H1 (cell line): ENCODE data around the gene COL26A1.

Source experiments
- ATF3 ChIP-seq: IDR thresholded peaks from 2 replicates; pipeline ENCODE4 v1.6.1; 2011; ENCODE audit warnings: low read depth, mild to moderate bottlenecking, low read length; ENCODE audit not compliant: insufficient read depth
- CEBPB ChIP-seq: IDR thresholded peaks from 2 replicates; pipeline ENCODE4 v1.6.1; 2012; ENCODE audit warnings: low read depth, low read length
- GABPA ChIP-seq: IDR thresholded peaks from 2 replicates; pipeline ENCODE4 v1.6.1; 2011; ENCODE audit warnings: mild to moderate bottlenecking, low read length, moderate library complexity, borderline replicate concordance; ENCODE audit not compliant: insufficient read depth
- JUN ChIP-seq: IDR thresholded peaks from 2 replicates; pipeline ENCODE4 v1.6.1; 2011; ENCODE audit warnings: low read depth, mild to moderate bottlenecking, improper control_type of control experiment, low read length
- MAFK ChIP-seq: IDR thresholded peaks from 2 replicates; pipeline ENCODE4 v1.6.1; 2012; ENCODE audit warnings: low read depth, mild to moderate bottlenecking, improper control_type of control experiment, low read length
- POLR2A ChIP-seq, 2 experiments: IDR thresholded peaks; 1 replicate in 1 of 2; 2 replicates in 1 of 2; pipeline ENCODE4 v1.6.1; 2011; ENCODE audit warnings: low read depth in 2 of 2, low read length in 2 of 2, mild to moderate bottlenecking in 2 of 2; ENCODE audit errors: control extremely low read depth in 1 of 2
- POLR2AphosphoS5 ChIP-seq: IDR thresholded peaks from 2 replicates; pipeline ENCODE4 v1.6.1; 2011; ENCODE audit warnings: low read depth, low read length
- SP1 ChIP-seq: IDR thresholded peaks from 2 replicates; pipeline ENCODE4 v1.6.1; 2011; ENCODE audit warnings: low read depth, low read length
- TAF1 ChIP-seq: IDR thresholded peaks from 2 replicates; pipeline ENCODE4 v1.6.1; 2011; ENCODE audit warnings: mild to moderate bottlenecking, low read depth, low read length
- TF ChIP-seq, protein P1 (sequence below), 3 experiments: IDR thresholded peaks; 1 replicate in 2 of 3; 2 replicates in 1 of 3; pipeline versions ENCODE4 v1.5.1 to v1.6.1; 2011; ENCODE audit warnings: low read length in 3 of 3, mild to moderate bottlenecking in 3 of 3, inconsistent platforms in 2 of 3, low read depth in 1 of 3, moderate library complexity in 1 of 3; ENCODE audit not compliant: insufficient read depth in 1 of 3; ENCODE audit errors: control extremely low read depth in 1 of 3

DNA sequence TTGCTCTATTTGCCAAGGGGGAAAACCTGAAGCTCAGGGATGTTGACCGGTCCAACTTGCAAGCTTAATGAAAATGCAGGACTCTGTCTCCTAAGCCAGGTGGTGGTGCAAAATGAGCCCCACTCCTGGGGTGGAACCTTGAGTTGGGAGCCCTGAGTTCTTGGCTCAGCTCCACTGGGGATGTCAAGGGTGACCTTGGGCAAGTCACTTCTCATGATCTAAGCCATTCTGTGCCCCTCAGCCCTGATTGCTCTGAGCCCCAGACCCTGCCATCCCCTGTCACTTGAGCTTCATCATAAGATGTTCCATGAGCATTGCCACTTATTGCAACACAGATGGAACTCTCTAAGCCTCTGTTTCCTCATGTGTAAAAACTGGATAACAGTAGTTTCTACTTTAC lies 232.6 kb downstream of the COL26A1 start:
- TF ChIP-seq, protein P1, sequence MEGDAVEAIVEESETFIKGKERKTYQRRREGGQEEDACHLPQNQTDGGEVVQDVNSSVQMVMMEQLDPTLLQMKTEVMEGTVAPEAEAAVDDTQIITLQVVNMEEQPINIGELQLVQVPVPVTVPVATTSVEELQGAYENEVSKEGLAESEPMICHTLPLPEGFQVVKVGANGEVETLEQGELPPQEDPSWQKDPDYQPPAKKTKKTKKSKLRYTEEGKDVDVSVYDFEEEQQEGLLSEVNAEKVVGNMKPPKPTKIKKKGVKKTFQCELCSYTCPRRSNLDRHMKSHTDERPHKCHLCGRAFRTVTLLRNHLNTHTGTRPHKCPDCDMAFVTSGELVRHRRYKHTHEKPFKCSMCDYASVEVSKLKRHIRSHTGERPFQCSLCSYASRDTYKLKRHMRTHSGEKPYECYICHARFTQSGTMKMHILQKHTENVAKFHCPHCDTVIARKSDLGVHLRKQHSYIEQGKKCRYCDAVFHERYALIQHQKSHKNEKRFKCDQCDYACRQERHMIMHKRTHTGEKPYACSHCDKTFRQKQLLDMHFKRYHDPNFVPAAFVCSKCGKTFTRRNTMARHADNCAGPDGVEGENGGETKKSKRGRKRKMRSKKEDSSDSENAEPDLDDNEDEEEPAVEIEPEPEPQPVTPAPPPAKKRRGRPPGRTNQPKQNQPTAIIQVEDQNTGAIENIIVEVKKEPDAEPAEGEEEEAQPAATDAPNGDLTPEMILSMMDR (IDR thresholded peaks at IDR 0.05; ENCODE audit: control extremely low read depth in 1 of 3, insufficient read depth in 1 of 3, low read depth in 1 of 3, low read length in 3 of 3): no peak
- no peak for TF ChIP-seq GABPA
- TF ChIP-seq MAFK: no peak
- TF ChIP-seq POLR2A (IDR thresholded peaks at IDR 0.05; ENCODE audit: control extremely low read depth in 1 of 2, low read depth in 2 of 2, low read length in 2 of 2): no peak
- TF ChIP-seq CEBPB: no peak
- TF ChIP-seq ATF3: no peak
- TF ChIP-seq SP1: no peak
- TF ChIP-seq TAF1: no peak
- TF ChIP-seq JUN: no peak
- no peak for TF ChIP-seq POLR2AphosphoS5
